ENCODE measurements around the gene DEXI.

- no peak for TF ChIP-seq POLR2A (IDR thresholded peaks at IDR 0.05; ENCODE audit: low read depth, low read length)
- no peak for TF ChIP-seq POLR2AphosphoS5 (IDR thresholded peaks at IDR 0.05; ENCODE audit: low read depth, low read length)
- no peak for TF ChIP-seq TAF1 (IDR thresholded peaks at IDR 0.05; ENCODE audit: low read depth, low read length)
- TF ChIP-seq SPI1 (IDR thresholded peaks at IDR 0.05; ENCODE audit: low read depth, low read length), result no peak
- TF ChIP-seq POU2F2 (IDR thresholded peaks at IDR 0.05; ENCODE audit: low read depth, low read length), result 0 out of 2 replicates have a peak, but pooled peaks have one; percentile 11
These were observed 3.0 kb upstream of the DEXI start for GRCh38 chr16:10945065-10945787.

All from GM12891 (cell line).